Measurements from ENCODE around the gene SEMA4D. TPM values are rescaled to one million over a fixed set of nuclear protein-coding genes. Genes with fewer than 3 reads are reported as not detected.

SEMA4D gene
- total RNA-seq, 1 experiment from 2014 or later = 8.0 TPM

DNA sequence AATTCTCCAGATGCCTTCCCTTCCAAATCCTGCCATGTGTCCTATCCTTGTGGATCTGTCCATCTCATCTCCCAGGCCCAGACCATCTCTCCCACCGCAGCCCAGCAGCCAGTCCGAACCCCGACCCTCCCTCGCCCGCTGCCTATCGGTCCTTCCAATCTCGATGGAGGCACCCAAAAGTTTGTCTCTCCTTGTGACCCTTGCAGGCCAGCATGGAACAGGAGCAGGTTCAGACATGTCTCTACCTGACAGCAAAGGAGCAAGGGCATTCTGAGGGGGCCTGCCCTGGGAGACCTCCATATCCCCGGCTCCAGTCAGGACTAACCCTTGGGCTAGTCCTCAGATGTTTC, 51.0 kb downstream of the SEMA4D start:
- no peak for ATAC-seq
- no peaks in the 10 kb centered on the region for H3K9me2 ChIP-seq (replicated peaks; ENCODE audit: low read length)
- no peak for DNase-seq
- no peak overlapping the region for H3K27ac ChIP-seq (ENCODE audit: low read length)
- no peaks in the 10 kb centered on the region for H3K36me3 ChIP-seq (ENCODE audit: low read depth, low read length)
- ChIA-PET CTCF (no interaction called here), POLR2A (ENCODE audit: unreplicated experiment) (no interaction called here)
- H3K79me2 ChIP-seq (ENCODE audit: low read length) = no peaks in the 10 kb centered on the region
- no TSS peak for BruUV-seq (replicated peaks)
- no peaks in the 10 kb centered on the region for H3K4me1 ChIP-seq (ENCODE audit: insufficient read depth, low read length)
- H3F3A ChIP-seq (ENCODE audit: low read length, unreplicated experiment) = no peaks in the 10 kb centered on the region
- no peak for TF ChIP-seq EZH2phosphoT487 (IDR thresholded peaks at IDR 0.05; ENCODE audit: borderline replicate concordance, low read length)
- TF ChIP-seq, protein P1, sequence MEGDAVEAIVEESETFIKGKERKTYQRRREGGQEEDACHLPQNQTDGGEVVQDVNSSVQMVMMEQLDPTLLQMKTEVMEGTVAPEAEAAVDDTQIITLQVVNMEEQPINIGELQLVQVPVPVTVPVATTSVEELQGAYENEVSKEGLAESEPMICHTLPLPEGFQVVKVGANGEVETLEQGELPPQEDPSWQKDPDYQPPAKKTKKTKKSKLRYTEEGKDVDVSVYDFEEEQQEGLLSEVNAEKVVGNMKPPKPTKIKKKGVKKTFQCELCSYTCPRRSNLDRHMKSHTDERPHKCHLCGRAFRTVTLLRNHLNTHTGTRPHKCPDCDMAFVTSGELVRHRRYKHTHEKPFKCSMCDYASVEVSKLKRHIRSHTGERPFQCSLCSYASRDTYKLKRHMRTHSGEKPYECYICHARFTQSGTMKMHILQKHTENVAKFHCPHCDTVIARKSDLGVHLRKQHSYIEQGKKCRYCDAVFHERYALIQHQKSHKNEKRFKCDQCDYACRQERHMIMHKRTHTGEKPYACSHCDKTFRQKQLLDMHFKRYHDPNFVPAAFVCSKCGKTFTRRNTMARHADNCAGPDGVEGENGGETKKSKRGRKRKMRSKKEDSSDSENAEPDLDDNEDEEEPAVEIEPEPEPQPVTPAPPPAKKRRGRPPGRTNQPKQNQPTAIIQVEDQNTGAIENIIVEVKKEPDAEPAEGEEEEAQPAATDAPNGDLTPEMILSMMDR (conservative IDR thresholded peaks at IDR 0.05; ENCODE audit: low read depth, low read length) = no peak
- TF ChIP-seq EZH2 (IDR thresholded peaks at IDR 0.05; ENCODE audit: low read length, unreplicated experiment) = no peak
- no peak overlapping the region for H3K4me2 ChIP-seq (ENCODE audit: low read length)
- no peak overlapping the region for H3K4me3 ChIP-seq (ENCODE audit: low read length)
- intact Hi-C loops (cut with micrococcal nuclease) = no loop called here
- H3K27me3 ChIP-seq (ENCODE audit: low read length) = no peaks in the 10 kb centered on the region
- H2AFZ ChIP-seq (ENCODE audit: low read length) = no peak overlapping the region
- no peaks in the 10 kb centered on the region for H3K9me3 ChIP-seq (ENCODE audit: low read length)
- no peaks in the 10 kb centered on the region for H4K20me1 ChIP-seq (ENCODE audit: low read length)
- H3K9ac ChIP-seq (ENCODE audit: low read length) = no peak overlapping the region

DNA sequence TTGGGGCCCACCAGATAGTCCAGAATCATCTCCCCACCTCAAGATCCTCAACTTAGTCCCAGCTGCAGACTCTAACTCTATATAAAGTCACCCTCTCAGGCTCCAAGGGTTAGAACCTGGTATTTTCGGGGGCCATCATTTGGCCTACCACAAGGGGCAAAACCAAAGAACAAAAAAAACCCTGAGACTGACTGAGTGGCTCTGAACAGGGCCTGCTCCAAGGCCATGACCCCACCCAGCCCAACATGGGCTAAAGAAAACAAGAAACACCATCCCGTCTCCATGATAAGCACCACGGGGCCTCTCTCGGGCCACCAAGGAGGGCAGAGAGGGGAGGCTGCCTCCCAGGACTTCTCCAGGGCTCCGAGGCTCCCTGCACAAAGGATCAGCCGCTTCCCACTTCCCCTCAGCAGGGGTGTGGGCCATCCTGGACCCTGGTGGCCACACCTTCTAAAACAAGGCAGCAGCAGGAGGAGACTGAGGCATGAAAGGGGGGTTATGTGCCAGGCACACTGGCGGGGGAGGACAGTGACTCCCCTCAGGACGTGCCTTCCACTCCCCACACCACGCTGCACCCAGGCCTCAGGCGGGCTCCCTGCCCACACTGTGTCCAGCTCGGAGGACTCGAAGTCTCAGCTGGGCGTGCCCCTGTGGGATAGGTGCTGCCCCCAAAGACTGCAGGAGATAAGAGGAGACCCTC, 51.5 kb downstream of the SEMA4D start:
- H3K9me2 ChIP-seq (replicated peaks; ENCODE audit: low read length) = no peaks in the 10 kb centered on the region
- H3K36me3 ChIP-seq (ENCODE audit: low read depth, low read length) = no peaks in the 10 kb centered on the region
- TF ChIP-seq, protein P1 (conservative IDR thresholded peaks at IDR 0.05; ENCODE audit: low read depth, low read length) = no peak
- TF ChIP-seq EZH2 (IDR thresholded peaks at IDR 0.05; ENCODE audit: low read length, unreplicated experiment) (no peak), EZH2phosphoT487 (IDR thresholded peaks at IDR 0.05; ENCODE audit: borderline replicate concordance, low read length) (no peak)
- H3K9ac ChIP-seq (ENCODE audit: low read length) = no peak overlapping the region
- no TSS peak for BruUV-seq (replicated peaks)
- no peak overlapping the region for H2AFZ ChIP-seq (ENCODE audit: low read length)
- no peaks in the 10 kb centered on the region for H3K79me2 ChIP-seq (ENCODE audit: low read length)
- DNase-seq (no peak), ATAC-seq (no peak)
- H3K4me2 ChIP-seq (ENCODE audit: low read length) = no peak overlapping the region
- no peak overlapping the region for H3K4me3 ChIP-seq (ENCODE audit: low read length)
- H3F3A ChIP-seq (ENCODE audit: low read length, unreplicated experiment) = no peaks in the 10 kb centered on the region
- no peaks in the 10 kb centered on the region for H4K20me1 ChIP-seq (ENCODE audit: low read length)
- intact Hi-C loops (cut with micrococcal nuclease) = no loop called here
- H3K27ac ChIP-seq (ENCODE audit: low read length) = no peak overlapping the region
- no peaks in the 10 kb centered on the region for H3K27me3 ChIP-seq (ENCODE audit: low read length)
- no peaks in the 10 kb centered on the region for H3K9me3 ChIP-seq (ENCODE audit: low read length)
- H3K4me1 ChIP-seq (ENCODE audit: insufficient read depth, low read length) = no peaks in the 10 kb centered on the region
- ChIA-PET POLR2A (ENCODE audit: unreplicated experiment) (no interaction called here), CTCF (no interaction called here)

DNA sequence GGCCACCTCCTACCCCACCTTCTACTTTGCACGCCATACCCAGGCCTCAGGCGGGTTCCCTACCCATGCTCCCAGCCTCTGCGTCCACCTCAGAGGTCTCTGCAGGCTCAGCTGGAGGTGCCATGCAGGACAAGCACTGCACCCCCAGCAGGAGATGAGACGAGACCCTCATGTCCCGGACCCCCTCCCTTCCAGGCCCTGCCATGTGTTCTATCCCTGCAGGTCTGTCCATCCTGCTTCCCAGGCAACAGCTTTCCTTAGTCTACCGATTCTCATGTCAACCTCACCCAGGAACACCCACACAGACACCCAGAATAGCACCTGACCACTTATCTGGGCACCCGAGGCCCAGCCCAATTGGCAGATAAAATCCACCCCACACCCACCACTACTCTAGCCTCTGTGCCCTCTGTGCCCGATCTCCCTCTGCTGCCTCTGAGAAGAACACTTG, 52.1 kb downstream of the SEMA4D start:
- Histone ChIP-seq H3K36me3 (ENCODE audit: low read depth, low read length) (no peaks in the 10 kb centered on the region), H2AFZ (ENCODE audit: low read length) (no peak overlapping the region), H3K79me2 (ENCODE audit: low read length) (no peaks in the 10 kb centered on the region), H3K4me1 (ENCODE audit: insufficient read depth, low read length) (no peaks in the 10 kb centered on the region), H3K4me3 (ENCODE audit: low read length) (no peak overlapping the region), H3K9me3 (ENCODE audit: low read length) (no peaks in the 10 kb centered on the region), H3K9ac (ENCODE audit: low read length) (no peak overlapping the region), H3K27me3 (ENCODE audit: low read length) (no peaks in the 10 kb centered on the region), H3K27ac (ENCODE audit: low read length) (no peak overlapping the region), H4K20me1 (ENCODE audit: low read length) (no peaks in the 10 kb centered on the region), H3K4me2 (ENCODE audit: low read length) (no peak overlapping the region), H3F3A (ENCODE audit: low read length, unreplicated experiment) (no peaks in the 10 kb centered on the region), H3K9me2 (replicated peaks; ENCODE audit: low read length) (no peaks in the 10 kb centered on the region)
- no peak for TF ChIP-seq EZH2 (IDR thresholded peaks at IDR 0.05; ENCODE audit: low read length, unreplicated experiment)
- TF ChIP-seq, protein P1 (conservative IDR thresholded peaks at IDR 0.05; ENCODE audit: low read depth, low read length) = no peak
- intact Hi-C loops (cut with micrococcal nuclease) = no loop called here
- CTCF ChIA-PET = no interaction called here
- ATAC-seq = no peak
- BruUV-seq (replicated peaks) = no TSS peak
- POLR2A ChIA-PET (ENCODE audit: unreplicated experiment) = no interaction called here
- no peak for DNase-seq
